DOHH2 (cell line): ENCODE measurements around the gene IRX3.

ENCODE experiments used
- EZH2phosphoT487 ChIP-seq: fragments of 200-600 bp; sonication (generic); IDR thresholded peaks from 2 replicates; pipeline ENCODE4 v1.6.1; 2017; ENCODE audit warnings: borderline replicate concordance, mild to moderate bottlenecking, antibody characterized with exemption, low read length, moderate library complexity, mixed read lengths
- TF ChIP-seq, protein P1 (sequence below): fragments of 200-600 bp; sonication (generic); IDR thresholded peaks from one replicate; pipeline ENCODE4 v1.5.1; 2014; ENCODE audit warnings: antibody characterized with exemption, mild to moderate bottlenecking, low read depth, low read length; ENCODE audit not compliant: poor library complexity, severe bottlenecking

DNA sequence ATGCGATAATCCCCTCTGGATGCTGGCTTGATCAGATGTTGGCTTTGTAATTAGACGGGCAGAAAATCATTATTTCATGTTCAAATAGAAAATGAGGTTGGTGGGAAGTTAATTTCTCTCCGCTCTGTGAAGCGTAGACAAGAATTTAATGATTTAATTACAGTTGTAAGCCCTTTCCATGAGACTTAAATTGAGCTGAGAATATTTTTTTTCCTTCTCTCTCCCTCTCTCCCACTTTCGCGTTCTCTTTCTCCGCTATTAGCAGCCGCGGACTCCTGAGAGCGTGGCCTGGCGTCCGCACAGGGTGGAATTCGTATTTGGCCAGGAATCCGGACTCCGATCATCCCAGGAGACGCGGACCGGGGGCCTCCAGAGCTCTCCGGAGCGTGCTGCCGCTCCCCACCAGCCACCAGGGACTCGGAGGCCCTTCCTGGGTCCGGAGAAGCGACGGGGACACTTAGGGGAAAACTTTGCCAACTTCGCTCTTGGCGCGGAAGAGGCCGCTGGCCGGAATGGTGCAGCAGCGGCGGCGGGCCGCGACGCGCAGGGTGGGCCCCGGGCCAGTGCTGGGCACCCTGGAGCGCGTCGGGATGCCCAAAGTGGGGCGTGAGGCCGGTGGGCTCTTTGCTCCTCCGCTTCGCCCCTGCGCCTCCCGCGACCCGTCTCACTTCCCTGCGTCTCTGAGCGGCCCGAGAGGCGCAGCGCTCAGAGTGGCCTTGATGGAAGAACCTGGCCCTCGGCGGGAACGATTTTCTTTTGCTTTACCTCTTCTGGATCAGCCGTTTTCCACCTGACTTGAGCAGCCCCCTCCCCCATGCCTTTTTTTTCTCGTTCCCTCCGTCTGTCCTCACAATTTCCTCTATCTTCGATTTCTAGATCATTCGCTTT lies 3.6 kb upstream of the IRX3 start:
- TF ChIP-seq, protein P1, sequence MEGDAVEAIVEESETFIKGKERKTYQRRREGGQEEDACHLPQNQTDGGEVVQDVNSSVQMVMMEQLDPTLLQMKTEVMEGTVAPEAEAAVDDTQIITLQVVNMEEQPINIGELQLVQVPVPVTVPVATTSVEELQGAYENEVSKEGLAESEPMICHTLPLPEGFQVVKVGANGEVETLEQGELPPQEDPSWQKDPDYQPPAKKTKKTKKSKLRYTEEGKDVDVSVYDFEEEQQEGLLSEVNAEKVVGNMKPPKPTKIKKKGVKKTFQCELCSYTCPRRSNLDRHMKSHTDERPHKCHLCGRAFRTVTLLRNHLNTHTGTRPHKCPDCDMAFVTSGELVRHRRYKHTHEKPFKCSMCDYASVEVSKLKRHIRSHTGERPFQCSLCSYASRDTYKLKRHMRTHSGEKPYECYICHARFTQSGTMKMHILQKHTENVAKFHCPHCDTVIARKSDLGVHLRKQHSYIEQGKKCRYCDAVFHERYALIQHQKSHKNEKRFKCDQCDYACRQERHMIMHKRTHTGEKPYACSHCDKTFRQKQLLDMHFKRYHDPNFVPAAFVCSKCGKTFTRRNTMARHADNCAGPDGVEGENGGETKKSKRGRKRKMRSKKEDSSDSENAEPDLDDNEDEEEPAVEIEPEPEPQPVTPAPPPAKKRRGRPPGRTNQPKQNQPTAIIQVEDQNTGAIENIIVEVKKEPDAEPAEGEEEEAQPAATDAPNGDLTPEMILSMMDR = no peak
- no peak for TF ChIP-seq EZH2phosphoT487
